GM23338 (cell line): ENCODE data around the gene NRXN2.

Experiments used
- EZH2 ChIP-seq: fragments of 200-600 bp; sonication (generic); IDR thresholded peaks from one replicate; pipeline ENCODE4 v1.8.0; 2017; ENCODE audit warnings: antibody characterized with exemption, mild to moderate bottlenecking, low read depth; ENCODE audit not compliant: unreplicated experiment
- EZH2phosphoT487 ChIP-seq: fragments of 200-600 bp; sonication (generic); IDR thresholded peaks from one replicate; pipeline ENCODE4 v1.8.1; 2018; ENCODE audit warnings: antibody characterized with exemption; ENCODE audit not compliant: unreplicated experiment
- NANOG ChIP-seq: IDR thresholded peaks from 2 replicates; pipeline ENCODE4 v1.6.1; 2016; ENCODE audit warnings: antibody characterized with exemption, borderline replicate concordance
- POLR2AphosphoS5 ChIP-seq: IDR thresholded peaks from 2 replicates; pipeline ENCODE4 v1.6.1; 2016; ENCODE audit warnings: antibody characterized with exemption, low read depth
- ZNF331 ChIP-seq: fragments of 250-450 bp; sonication (Bioruptor Pico); IDR thresholded peaks from 2 replicates; pipeline ENCODE4 v1.5.0; 2020; ENCODE audit warnings: low read depth, mild to moderate bottlenecking, moderate library complexity
- TF ChIP-seq, protein P1 (sequence below), 2 experiments: fragments of 200-600 bp in 1 of 2; sonication (generic) in 1 of 2; conservative IDR thresholded peaks; 2 replicates each; pipeline versions ENCODE4 v1.5.1 to v1.6.1; 2016 to 2017; ENCODE audit warnings: antibody characterized with exemption in 2 of 2, low read depth in 2 of 2, mild to moderate bottlenecking in 2 of 2, moderate library complexity in 1 of 2
- TF ChIP-seq, protein P2 (sequence below): IDR thresholded peaks from one replicate; pipeline ENCODE4 v1.6.1; 2018; ENCODE audit warnings: antibody characterized with exemption; ENCODE audit not compliant: unreplicated experiment

DNA sequence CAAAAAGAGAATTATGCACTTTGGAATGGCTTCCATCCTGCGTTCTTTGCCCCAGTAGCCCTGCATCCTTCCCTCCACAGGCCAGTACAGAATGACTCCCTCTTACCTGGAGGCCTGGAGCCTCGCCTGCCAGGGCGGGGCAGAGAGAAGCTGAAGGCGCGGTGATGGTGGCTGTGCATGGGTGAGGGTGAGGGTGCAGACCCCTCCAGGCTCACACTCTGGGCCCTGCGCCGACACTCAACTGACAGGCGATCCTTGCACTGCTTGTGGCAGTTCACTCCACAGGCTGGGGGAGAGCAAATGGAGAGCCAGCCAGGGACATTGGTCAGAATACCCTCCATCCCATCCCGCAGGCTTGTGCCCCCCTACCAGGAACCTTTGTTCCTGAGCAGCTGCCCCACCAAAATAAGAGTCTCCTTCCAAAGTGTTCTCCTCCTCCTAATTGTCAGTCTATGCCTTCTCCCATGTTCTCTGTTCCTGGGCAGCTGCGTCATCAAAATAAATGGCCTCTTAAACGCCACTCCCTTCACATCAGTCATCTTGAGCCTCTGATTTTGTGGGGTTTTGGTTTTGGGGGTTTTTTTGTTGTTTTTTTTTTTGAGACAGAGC lies 5.9 kb upstream of the NRXN2 start:
- TF ChIP-seq, protein P1, sequence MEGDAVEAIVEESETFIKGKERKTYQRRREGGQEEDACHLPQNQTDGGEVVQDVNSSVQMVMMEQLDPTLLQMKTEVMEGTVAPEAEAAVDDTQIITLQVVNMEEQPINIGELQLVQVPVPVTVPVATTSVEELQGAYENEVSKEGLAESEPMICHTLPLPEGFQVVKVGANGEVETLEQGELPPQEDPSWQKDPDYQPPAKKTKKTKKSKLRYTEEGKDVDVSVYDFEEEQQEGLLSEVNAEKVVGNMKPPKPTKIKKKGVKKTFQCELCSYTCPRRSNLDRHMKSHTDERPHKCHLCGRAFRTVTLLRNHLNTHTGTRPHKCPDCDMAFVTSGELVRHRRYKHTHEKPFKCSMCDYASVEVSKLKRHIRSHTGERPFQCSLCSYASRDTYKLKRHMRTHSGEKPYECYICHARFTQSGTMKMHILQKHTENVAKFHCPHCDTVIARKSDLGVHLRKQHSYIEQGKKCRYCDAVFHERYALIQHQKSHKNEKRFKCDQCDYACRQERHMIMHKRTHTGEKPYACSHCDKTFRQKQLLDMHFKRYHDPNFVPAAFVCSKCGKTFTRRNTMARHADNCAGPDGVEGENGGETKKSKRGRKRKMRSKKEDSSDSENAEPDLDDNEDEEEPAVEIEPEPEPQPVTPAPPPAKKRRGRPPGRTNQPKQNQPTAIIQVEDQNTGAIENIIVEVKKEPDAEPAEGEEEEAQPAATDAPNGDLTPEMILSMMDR (conservative IDR thresholded peaks at IDR 0.05; ENCODE audit: low read depth in 2 of 2) = no peak
- TF ChIP-seq EZH2 = no peak
- no peak for TF ChIP-seq POLR2AphosphoS5
- TF ChIP-seq NANOG = no peak
- no peak for TF ChIP-seq ZNF331 (CRISPR knock-in tag)
- no peak for TF ChIP-seq EZH2phosphoT487
- TF ChIP-seq, protein P2, sequence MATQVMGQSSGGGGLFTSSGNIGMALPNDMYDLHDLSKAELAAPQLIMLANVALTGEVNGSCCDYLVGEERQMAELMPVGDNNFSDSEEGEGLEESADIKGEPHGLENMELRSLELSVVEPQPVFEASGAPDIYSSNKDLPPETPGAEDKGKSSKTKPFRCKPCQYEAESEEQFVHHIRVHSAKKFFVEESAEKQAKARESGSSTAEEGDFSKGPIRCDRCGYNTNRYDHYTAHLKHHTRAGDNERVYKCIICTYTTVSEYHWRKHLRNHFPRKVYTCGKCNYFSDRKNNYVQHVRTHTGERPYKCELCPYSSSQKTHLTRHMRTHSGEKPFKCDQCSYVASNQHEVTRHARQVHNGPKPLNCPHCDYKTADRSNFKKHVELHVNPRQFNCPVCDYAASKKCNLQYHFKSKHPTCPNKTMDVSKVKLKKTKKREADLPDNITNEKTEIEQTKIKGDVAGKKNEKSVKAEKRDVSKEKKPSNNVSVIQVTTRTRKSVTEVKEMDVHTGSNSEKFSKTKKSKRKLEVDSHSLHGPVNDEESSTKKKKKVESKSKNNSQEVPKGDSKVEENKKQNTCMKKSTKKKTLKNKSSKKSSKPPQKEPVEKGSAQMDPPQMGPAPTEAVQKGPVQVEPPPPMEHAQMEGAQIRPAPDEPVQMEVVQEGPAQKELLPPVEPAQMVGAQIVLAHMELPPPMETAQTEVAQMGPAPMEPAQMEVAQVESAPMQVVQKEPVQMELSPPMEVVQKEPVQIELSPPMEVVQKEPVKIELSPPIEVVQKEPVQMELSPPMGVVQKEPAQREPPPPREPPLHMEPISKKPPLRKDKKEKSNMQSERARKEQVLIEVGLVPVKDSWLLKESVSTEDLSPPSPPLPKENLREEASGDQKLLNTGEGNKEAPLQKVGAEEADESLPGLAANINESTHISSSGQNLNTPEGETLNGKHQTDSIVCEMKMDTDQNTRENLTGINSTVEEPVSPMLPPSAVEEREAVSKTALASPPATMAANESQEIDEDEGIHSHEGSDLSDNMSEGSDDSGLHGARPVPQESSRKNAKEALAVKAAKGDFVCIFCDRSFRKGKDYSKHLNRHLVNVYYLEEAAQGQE = no peak
